NCI-H69 (cell line): ENCODE measurements around the gene KDM6B.

Experiments
- DNase-seq: peaks from one replicate; lab custom pipeline; 2025; lab: John Stamatoyannopoulos, UW

Gene KDM6B

DNA sequence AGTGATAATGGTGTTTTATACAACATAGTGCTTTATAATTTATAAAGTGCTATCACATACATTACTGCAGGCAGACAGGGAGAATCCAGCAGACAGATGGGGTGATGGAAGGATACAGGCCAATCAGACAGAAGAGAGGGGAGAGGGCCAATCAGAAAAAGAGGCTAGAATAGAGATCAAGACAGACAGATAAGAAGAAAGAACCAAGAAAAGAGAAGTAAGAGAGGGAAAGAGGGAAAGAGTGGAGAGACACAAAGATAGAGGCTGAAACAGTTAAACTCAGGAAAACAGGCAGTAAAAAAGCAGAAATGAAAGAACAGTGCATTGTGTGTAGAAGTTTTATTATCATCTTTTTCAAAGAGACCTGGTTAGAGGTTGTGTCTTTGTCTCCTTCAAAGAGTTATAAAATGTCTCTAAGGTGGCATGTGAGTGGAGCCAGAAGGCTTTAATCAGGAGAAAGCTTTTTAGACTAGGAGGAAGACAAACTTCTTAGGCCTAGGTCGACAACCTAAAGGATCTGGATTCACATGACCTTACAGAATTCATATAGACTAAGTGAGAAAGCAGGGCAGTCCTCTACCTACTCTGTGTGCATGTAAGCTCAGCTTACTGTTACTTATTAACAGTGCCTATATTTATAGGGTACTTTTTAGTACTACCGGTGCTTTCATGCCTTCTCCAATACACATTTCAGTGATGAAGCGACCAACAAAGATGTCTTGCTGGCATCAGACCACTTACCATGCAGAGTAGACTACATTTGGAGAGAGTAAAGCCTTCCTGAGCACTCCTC lies 46.3 kb downstream of the KDM6B start:
- no peak for DNase-seq

DNA sequence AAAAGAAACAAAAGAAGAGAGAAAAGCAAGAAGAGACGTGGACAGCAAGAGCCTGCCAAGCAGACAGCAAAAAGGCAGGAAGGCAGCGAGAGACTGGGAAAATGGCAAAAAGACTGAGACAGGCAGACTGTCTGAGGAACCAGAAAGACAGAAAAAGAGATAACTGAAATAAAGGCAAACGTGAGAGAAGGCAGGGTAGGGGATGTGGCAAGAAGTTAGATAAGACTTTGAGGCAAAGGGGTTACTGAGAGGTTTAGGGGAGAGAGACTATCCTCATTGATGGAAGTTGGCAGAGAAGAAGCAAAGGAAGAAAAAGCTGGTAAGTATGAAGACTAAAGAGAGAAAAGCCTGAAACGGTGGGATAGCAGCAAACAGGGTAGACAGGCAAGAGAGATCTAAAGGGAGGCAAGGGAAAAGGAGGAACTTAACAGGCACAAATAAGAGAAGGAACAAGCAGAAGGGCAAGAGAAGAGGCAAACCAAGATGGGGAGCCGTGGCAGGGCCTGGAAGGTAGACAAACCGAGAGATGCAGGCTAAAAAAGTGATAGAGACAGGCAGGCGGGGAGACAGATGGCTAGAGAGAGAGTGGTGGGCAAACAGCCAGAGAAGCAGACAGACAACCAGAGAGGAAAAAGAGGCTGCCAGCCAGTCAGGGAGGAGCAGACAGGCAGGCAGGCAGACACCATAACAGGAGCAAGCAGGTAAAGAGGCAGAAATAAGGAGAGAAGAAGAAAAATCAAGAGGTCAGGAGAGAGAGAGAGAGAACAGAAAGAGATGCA lies 47.4 kb downstream of the KDM6B start:
- peak; percentile 81 for DNase-seq

GRCh38 chr17:7882068-7882467 lies 48.1 kb downstream of the KDM6B start:
- peak; percentile 59 for DNase-seq

GRCh38 chr17:7882629-7883028 lies 48.6 kb downstream of the KDM6B start:
- peak; percentile 24 for DNase-seq
